ENCODE measurements around the gene RAD50. TPM values are rescaled to one million over a fixed set of nuclear protein-coding genes. Genes with fewer than 3 reads are reported as not detected.
"Not testable (repeated sequence)": the region's sequence is repeated elsewhere in the genome, so short reads cannot be mapped to it uniquely, and the experiment has no call there.

RAD50 gene
- total RNA-seq, 1 donor from 2014 or later, result 21.3 TPM

- no peak for DNase-seq (ENCODE audit: low read depth)
- H3K4me3 ChIP-seq (ENCODE audit: low read depth, low read length), result no peak overlapping the region
- TF ChIP-seq CTCF (conservative IDR thresholded peaks at IDR 0.05; ENCODE audit: low read depth, low read length), result no peak
Observed at GRCh38 chr5:132684922-132685720, 128.3 kb downstream of the RAD50 start.

- no peak overlapping the region for H3K4me3 ChIP-seq (ENCODE audit: low read depth, low read length)
- DNase-seq (ENCODE audit: low read depth), result no peak
- no peak for TF ChIP-seq CTCF (conservative IDR thresholded peaks at IDR 0.05; ENCODE audit: low read depth, low read length)
Observed at GRCh38 chr5:132686193-132686592, 129.4 kb downstream of the RAD50 start.

GRCh38 chr5:132687995-132688394, 131.2 kb downstream of the RAD50 start:
- no peak overlapping the region for H3K4me3 ChIP-seq (ENCODE audit: low read depth, low read length)
- no peak for DNase-seq (ENCODE audit: low read depth)
- no peak for TF ChIP-seq CTCF (conservative IDR thresholded peaks at IDR 0.05; ENCODE audit: low read depth, low read length)

GRCh38 chr5:132688536-132689339, 132.0 kb downstream of the RAD50 start:
- no peak overlapping the region for H3K4me3 ChIP-seq (ENCODE audit: low read depth, low read length)
- TF ChIP-seq CTCF (conservative IDR thresholded peaks at IDR 0.05; ENCODE audit: low read depth, low read length), result no peak
- no peak for DNase-seq (ENCODE audit: low read depth)

GRCh38 chr5:132689513-132689912, 132.7 kb downstream of the RAD50 start:
- no peak overlapping the region for H3K4me3 ChIP-seq (ENCODE audit: low read depth, low read length)
- TF ChIP-seq CTCF (conservative IDR thresholded peaks at IDR 0.05; ENCODE audit: low read depth, low read length), result no peak
- DNase-seq (ENCODE audit: low read depth), result no peak

GRCh38 chr5:132690156-132690555, 133.4 kb downstream of the RAD50 start:
- TF ChIP-seq CTCF (conservative IDR thresholded peaks at IDR 0.05; ENCODE audit: low read depth, low read length), result no peak
- H3K4me3 ChIP-seq (ENCODE audit: low read depth, low read length), result no peak overlapping the region

GRCh38 chr5:132691755-132692631, 135.2 kb downstream of the RAD50 start:
- not testable (repeated sequence) for H3K4me3 ChIP-seq (ENCODE audit: low read depth, low read length); DNase-seq (ENCODE audit: low read depth)

More at GRCh38 chr5:132690156-132690555, 133.4 kb downstream of the RAD50 start:
- DNase-seq (ENCODE audit: low read depth), result no peak

All from epithelial cell of proximal tubule (primary cell).